ENCODE results near the gene CEP97.
A peak's percentile ranks its signal among the peaks of the same experiment; 100 is the strongest.
"Not testable (repeated sequence)": the region's sequence is repeated elsewhere in the genome, so short reads cannot be mapped to it uniquely, and the experiment has no call there.

The CEP97 gene, protein sequence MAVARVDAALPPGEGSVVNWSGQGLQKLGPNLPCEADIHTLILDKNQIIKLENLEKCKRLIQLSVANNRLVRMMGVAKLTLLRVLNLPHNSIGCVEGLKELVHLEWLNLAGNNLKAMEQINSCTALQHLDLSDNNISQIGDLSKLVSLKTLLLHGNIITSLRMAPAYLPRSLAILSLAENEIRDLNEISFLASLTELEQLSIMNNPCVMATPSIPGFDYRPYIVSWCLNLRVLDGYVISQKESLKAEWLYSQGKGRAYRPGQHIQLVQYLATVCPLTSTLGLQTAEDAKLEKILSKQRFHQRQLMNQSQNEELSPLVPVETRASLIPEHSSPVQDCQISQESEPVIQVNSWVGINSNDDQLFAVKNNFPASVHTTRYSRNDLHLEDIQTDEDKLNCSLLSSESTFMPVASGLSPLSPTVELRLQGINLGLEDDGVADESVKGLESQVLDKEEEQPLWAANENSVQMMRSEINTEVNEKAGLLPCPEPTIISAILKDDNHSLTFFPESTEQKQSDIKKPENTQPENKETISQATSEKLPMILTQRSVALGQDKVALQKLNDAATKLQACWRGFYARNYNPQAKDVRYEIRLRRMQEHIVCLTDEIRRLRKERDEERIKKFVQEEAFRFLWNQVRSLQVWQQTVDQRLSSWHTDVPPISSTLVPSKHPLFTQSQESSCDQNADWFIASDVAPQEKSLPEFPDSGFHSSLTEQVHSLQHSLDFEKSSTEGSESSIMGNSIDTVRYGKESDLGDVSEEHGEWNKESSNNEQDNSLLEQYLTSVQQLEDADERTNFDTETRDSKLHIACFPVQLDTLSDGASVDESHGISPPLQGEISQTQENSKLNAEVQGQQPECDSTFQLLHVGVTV

DNA sequence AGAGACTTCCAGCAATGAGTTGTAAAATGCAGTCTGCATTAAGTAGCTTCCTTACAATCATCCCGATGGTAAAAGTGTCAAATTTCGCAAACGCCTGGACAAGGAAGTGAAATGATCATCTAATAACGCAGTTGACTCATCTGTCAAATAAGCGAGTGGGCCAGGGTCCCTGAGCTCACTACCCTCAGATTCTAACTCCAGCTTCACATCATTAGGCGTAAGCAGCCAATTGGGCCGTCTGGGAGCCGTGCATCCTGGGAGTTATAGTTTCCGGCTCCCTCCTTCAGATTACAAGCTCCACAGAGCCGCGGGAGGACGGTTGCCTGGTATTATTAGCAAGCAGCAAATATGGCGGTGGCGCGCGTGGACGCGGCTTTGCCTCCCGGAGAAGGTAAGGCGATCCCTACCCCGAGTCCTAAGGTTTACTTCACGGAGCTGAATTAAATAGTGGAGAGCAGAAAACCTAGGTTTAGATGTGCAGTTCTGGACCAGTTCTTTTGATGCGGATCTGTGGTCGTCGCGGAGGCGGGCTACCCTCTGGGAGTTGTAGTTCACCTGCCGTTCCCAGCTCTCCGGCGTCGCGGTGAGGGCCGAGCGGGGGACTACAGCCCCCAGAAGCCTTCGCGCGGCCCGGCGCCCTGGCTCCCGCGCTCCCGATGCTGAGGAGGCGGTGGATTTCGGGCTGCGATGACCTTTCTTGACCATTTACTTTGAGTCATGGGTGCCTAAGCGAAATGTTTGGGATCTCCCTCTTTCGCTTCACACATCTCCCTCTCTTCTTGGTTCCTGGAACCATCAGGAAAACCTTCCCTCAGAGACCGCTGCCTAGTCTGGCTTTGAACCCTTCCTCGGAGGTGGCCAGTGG is at the start of gene CEP97:
Gene CEP97, plus strand, starts transcription at position 286 of the 865 bp plus-strand sequence. Its CDS starts 63 bp downstream, at position 349.
- peak; percentile 73 to 100 (median 94) for DNase-seq

- no peak for DNase-seq
Observed at GRCh38 chr3:101675709-101676215, 48.7 kb upstream of the CEP97 start.

DNA sequence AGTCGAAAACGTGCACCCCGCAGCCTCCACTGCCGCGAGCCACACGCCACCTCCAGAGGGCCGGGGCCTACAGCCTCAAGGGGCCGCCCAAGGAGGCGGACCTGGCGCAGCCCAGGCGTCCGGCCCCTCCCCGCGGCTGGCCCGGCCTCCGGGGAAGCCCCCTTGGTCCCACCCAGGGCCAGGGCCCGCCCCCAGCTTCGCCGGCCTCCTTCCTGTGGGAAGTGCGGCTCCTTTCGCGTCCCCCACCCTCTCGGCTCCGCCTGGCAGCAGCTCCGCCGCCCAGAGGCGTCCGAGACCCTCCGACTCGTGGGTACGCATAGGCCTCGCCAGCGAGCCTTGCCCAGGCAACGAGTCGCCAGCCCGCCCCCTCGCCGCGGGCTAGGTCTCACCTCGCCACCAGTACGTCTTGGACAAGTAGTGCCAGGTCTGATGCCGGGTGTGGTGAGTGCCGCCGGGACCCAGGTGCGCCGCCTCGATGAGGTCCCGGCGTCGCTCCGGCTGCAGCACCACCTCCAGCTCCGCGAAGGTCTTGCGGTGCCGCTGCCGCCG is 48.1 kb upstream of the CEP97 start:
- no peak for DNase-seq

DNA sequence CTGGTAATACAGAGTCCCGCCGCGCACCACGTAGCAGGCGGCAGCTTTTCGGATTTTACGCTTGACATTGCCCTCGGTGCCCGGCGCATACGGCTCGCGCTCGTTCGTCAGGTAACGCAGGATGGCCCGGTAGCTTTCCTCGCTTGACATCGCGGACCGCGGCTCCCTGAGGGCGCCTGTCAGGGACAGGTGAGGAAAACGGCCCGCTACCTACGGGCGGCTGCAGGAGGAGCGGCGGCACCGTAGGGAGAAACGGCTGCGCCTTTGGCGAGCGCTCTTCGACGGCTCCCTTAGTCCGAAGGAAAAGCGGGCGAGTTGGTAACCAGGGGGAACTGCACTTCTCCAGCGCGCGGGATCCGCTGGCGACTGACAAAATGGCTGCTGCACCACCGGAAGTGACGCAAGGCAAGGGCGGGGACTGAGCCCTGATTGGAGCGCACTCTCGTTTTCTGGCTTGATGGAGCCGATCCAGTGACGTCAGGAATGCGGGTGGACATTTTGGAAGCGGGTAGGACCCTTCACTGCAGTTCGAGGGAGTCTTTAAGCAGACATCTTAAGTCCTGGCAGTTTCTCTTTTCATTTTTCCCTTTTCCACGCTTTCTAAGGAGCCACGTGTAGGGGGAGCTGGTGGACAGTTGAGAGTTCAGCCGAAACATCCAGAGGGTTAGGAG is 47.5 kb upstream of the CEP97 start, which contains the start of gene ZBTB11:
Gene ZBTB11, minus strand, starts transcription at position 368 of the 671 bp plus-strand sequence. Its CDS starts 218 bp downstream, at position 150.
- DNase-seq, result no peak

GRCh38 chr3:101677436-101678286 is 46.8 kb upstream of the CEP97 start:
- no peak for DNase-seq

GRCh38 chr3:101678837-101679236 is 45.6 kb upstream of the CEP97 start:
- not testable (repeated sequence) for DNase-seq

GRCh38 chr3:101680466-101680865 is 43.9 kb upstream of the CEP97 start:
- DNase-seq, result no peak

DNA sequence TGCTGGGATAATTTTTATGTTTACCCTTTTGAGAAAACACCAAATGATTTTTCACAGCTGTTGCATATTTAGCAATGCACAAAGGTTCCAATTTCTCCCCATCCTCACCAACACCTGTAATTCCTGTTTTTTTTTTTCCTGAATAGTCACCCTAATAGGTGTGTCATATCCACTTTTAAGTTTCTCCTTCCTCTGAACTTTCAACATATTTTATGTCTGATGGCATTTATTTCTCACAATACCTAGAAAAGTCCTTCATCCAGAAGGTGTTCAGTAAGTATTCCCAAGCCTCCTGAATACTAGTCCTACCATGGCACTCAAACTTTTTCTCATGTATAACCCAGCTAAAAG is 39.4 kb upstream of the CEP97 start:
- DNase-seq, result no peak

GRCh38 chr3:101685870-101686307 is 38.5 kb upstream of the CEP97 start:
- no peak for DNase-seq

DNA sequence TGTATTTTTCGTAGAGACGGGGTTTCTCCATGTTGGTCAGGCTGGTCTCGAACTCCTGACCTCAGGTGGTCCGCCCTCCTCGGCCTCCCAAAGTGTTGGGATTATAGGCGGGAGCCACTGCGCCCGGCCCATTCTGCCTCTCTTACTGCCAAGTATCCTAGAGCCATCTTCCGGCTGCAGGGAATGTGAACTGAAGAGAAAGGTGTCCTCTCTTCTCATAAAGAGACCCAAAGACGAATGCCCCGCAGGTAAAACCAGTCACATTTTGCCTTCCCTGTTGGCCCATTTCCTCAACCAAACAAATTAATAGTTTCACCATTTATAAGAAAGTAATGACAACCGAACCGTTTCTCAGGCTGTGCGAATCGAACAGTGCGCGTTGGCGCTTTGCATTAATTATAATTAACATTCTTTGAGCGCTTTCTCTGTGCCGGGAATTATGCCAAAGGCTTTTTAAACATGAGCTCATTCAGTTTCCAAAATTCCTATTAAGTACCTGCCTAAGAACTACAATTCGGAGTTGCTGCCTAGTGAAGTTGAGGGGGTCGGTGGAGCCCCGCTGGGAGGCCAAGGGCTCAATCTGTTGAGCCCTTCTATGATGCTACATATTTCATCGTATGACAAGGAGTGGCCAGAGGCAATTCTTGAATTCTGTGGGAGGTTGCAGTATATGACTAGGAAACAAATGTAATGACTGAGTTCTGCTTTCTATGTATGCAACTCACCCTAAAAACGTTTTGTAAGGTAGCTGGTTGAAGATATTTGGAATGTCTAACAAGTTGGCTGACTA is 37.1 kb upstream of the CEP97 start:
- DNase-seq, result no peak

GRCh38 chr3:101689286-101689685 is 35.1 kb upstream of the CEP97 start:
- DNase-seq, result no peak

GRCh38 chr3:101690972-101691371 is 33.4 kb upstream of the CEP97 start:
- no peak for DNase-seq

- DNase-seq, result not testable (repeated sequence)
Observed at GRCh38 chr3:101691685-101692671, 32.4 kb upstream of the CEP97 start.

- DNase-seq, result not testable (repeated sequence)
Observed at GRCh38 chr3:101693540-101693939, 30.9 kb upstream of the CEP97 start.

- DNase-seq, result not testable (repeated sequence)
Observed at GRCh38 chr3:101694836-101695235, 29.6 kb upstream of the CEP97 start.

DNA sequence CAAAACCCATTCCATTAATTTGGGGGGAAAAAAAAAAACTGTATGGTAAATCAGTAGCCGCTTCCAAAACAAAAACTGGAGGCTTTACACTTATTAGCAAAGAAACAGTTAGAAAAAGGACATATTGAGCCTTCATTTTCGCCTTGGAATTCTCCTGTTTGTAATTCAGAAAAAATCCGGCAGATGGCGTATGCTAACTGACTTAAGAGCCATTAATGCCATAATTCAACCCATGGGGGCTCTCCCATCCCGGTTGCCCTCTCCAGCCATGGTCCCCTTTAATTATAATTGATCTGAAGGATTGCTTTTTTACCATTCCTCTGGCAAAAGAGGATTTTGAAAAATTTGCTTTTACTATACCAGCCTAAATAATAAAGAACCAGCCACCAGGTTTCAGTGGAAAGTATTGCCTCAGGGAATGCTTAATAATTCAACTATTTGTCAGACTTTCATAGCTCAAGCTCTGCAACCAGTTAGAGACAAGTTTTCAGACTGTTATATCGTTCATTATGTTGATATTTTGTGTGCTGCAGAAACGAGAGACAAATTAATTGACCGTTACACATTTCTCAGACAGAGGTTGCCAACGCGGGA is 28.5 kb upstream of the CEP97 start:
- no peak for DNase-seq
